Effector CD8-positive, alpha-beta T cell (primary cell): ENCODE results near the gene TAS2R14.

Source experiments
- DNase-seq: peaks from one replicate; lab custom pipeline; 2025; lab: John Stamatoyannopoulos, UW
- total RNA-seq, 4 experiments: gene quantifications; one replicate each; lab custom pipeline; 2026; lab: John Stamatoyannopoulos, UW

Gene TAS2R14
- total RNA-seq = 0.73 to 1.7 (median 1.5) reads per million in 4 experiments

DNA sequence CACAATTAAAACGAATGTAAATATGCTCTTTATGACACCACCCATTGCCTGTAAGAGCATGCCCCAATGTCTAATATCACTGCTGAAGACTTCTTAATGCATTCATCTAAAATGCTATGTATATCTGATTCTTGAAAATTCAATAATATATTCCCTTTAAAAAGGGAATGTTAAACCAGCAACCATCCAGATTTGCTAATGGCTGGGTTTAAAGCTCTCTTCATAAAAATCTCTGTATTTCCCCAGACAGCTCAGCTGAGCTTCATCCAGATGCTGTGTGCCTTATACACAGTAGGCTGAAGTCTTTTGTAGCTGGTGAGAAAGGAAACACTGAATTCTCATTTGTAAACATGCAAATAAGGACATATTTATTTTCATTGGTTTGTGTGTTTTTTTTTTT is at the start of gene TAS2R14:
Gene TAS2R14, minus strand, starts transcription at position 101 of the 400 bp plus-strand sequence. Its CDS starts 56 bp downstream, at position 45.
- no peak for DNase-seq

- no peak for DNase-seq
These were observed 47.7 kb upstream of the TAS2R14 start, which contains the start of gene TAS2R50 for GRCh38 chr12:10986812-10987211. Gene TAS2R50, minus strand, starts transcription at chr12:10986912. Its CDS starts 52 bp downstream, at chr12:10986860.

DNA sequence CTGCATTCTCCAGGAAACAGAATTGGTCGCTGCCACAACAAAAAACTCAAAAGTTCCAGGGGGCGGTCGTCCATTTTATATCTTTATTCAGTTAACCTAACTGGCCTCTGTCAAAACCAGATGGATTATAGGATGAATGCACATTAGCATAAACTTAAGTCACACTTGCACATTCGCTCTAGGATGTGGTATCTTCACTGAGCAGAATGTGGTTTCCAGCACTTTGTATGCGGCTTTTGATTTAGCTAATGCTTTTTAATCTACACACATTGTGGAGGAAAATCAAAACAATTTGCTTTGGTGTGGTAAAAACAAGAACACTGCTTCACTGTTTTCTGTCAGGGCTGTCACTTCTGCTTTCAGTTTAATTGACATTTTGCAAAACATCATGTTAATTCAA is 43.2 kb upstream of the TAS2R14 start:
- DNase-seq = peak; percentile 4

- DNase-seq = no peak
These were observed 35.9 kb upstream of the TAS2R14 start for GRCh38 chr12:10974965-10975364.

GRCh38 chr12:10968765-10969456 is 29.8 kb upstream of the TAS2R14 start:
- DNase-seq = no peak

GRCh38 chr12:10967409-10967808 is 28.3 kb upstream of the TAS2R14 start:
- DNase-seq = no peak

GRCh38 chr12:10966314-10966713 is 27.3 kb upstream of the TAS2R14 start:
- no peak for DNase-seq

- DNase-seq = no peak
These were observed 26.4 kb upstream of the TAS2R14 start for GRCh38 chr12:10965476-10965875.

GRCh38 chr12:10960211-10960610 is 21.1 kb upstream of the TAS2R14 start:
- no peak for DNase-seq

DNA sequence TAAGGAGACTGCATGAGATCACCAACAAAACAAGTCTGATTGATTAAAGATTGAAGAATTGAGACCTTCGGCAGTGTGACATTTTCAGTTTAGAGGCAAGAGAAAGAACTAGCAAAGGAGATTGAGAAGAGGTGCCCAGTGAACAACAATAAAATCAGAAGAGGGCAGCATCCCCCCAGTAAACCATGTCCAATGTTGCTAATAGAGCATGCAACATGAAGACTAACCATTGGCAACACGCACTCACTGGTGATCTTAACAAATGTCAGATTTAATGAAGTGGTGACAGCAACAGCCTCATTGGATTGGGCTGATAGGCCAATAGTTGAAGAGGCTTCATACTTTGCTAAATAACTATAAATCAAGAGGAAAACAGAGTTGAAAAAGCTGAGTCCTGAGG is 20.7 kb upstream of the TAS2R14 start:
- DNase-seq = no peak

- DNase-seq = no peak
These were observed 18.7 kb upstream of the TAS2R14 start for GRCh38 chr12:10957741-10958140.

DNA sequence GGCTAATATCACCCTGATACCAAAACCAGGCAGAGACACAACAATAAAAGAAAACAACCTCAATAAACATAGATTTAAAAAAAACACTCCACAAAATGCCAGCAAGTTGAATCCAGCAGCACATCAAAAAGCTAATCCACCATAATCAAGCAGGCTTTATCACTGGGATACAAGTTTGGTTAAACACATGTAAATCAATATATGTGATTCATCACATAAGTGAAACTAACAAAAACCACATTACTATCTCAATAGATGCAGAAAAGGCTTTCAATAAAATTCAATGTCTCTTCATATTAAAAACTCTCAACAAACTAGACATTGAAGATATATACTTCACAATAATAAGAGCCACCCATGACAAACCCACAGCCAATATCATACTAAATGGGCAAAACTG is 17.0 kb upstream of the TAS2R14 start:
- no peak for DNase-seq

- DNase-seq = no peak
These were observed 13.6 kb upstream of the TAS2R14 start for GRCh38 chr12:10952645-10953044.

- no peak for DNase-seq
These were observed 4.1 kb upstream of the TAS2R14 start for GRCh38 chr12:10943167-10943566.

DNA sequence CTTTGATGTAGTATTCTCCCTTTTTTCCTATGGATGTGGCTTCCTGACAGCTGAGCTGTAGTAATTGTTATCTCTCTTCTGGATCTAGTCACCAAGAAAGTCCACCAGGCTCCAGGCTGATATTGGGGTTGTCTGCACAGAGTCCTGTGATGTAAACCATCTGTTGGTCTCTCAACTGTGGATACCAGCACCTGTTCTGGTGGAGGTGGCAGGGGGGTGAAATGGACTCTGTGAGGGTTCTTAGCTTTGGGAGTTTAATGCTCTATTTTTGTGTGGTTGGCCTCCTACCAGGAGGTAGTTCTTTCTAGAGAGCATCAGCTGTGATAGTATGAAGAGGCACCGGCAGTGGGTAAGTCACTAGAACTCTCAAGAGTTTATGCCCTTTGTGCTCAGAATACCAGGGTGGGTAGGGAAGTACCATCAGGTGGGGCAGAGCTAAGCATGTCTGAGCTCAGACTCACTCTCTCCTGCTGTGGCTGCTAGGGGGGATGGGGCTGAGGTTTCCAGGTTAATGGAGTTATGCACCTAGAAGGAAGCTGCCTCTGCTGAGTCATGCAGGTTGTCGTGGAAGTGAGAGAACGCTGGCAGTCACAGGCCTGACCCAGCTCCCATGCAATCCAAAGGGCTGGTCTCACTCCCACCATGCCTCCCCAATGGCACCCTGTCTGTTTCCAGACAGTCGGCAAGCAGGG is 3.0 kb upstream of the TAS2R14 start:
- no peak for DNase-seq

- no peak for DNase-seq
These were observed 2.3 kb upstream of the TAS2R14 start for GRCh38 chr12:10941369-10941768.

- DNase-seq = no peak
These were observed 1.3 kb upstream of the TAS2R14 start for GRCh38 chr12:10940389-10940788.

DNA sequence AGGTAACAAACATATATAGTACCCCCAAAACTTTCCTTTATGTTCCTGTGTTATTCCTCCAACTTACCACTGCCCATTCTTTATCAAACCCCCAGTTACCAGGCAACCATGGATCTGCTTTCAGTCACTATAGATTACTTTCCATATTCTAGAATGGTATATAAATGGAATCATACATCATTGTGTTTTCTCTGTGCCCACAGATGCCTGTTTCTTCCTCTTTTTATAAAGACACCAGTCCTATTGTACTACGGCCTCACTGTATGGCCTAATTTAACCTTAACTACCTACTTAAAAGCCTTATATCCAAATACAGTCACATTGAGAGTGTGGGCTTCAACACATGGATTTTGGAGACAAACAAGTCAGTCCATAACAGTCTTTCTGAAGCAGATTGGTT is 2.6 kb downstream of the TAS2R14 start:
- DNase-seq = no peak

GRCh38 chr12:10928746-10929286 is 10.2 kb downstream of the TAS2R14 start, which contains the start of gene PRH2:
Gene PRH2, plus strand, starts transcription at chr12:10929236. Its CDS starts 38 bp downstream, at chr12:10929274.
- DNase-seq = no peak

- no peak for DNase-seq
These were observed 12.8 kb downstream of the TAS2R14 start for GRCh38 chr12:10926269-10926668.

DNA sequence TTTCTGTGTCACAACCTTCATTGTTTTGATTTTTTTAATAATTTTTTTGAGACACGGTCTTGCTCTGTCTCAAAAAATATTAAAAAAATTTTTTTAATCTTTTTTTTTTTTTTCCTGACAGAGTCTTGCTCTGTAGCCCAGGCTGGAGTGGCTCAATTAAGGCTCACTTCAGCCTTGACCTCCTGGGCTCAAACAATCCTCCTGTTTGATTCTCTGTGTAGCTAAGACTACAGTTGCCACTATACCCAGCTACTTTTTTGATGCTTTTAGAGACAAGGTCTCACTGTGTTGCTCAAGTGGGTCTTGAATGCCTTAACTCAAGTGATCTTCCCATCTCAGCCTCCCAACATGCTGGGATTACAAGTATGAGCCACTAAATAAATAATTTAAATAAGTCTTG is 19.3 kb downstream of the TAS2R14 start:
- DNase-seq = no peak

- DNase-seq = no peak
These were observed 28.7 kb downstream of the TAS2R14 start for GRCh38 chr12:10910380-10910779.

- DNase-seq = no peak
These were observed 29.6 kb downstream of the TAS2R14 start, which contains the start of gene TAS2R13 for GRCh38 chr12:10909462-10909861. Gene TAS2R13, minus strand, starts transcription at chr12:10909562. Its CDS starts 264 bp downstream, at chr12:10909298.
